Lung (tissue), 12 donors: Measurements from ENCODE around the gene ANXA1. TPM values are rescaled to one million over a fixed set of nuclear protein-coding genes. Genes with fewer than 3 reads are reported as not detected.

Source experiments
- ATAC-seq: fragments of 200-7000 bp; cut with Tn5 transposase; one replicate; pipeline ENCODE4 v1.9.1; 2020; ENCODE audit warnings: moderate number of reproducible peaks; ENCODE audit not compliant: insufficient read depth, low FRiP score
- DNase-seq, 3 donors: peaks; one replicate each; pipeline ENCODE4 v3.0.0-alpha.2; 2013 to 2017
- H3K27ac ChIP-seq, 2 donors: one replicate each; pipeline ENCODE4 v1.5.1; 2013; ENCODE audit warnings: mild to moderate bottlenecking in 2 of 2, moderate library complexity in 2 of 2, control low read depth in 1 of 2, inconsistent platforms in 1 of 2, low read depth in 1 of 2, low read length in 1 of 2
- H3K27me3 ChIP-seq, 3 donors: one replicate each; pipeline ENCODE4 v1.5.1; 2013; ENCODE audit warnings: low read length in 2 of 3; ENCODE audit not compliant: control insufficient read depth in 3 of 3, insufficient read depth in 3 of 3
- H3K36me3 ChIP-seq, 4 donors: one replicate each; pipeline ENCODE4 v1.5.1; 2013; ENCODE audit warnings: low read length in 4 of 4, mild to moderate bottlenecking in 1 of 4, moderate library complexity in 1 of 4; ENCODE audit not compliant: control insufficient read depth in 4 of 4, insufficient read depth in 4 of 4
- H3K4me1 ChIP-seq, 5 donors: one replicate each; pipeline ENCODE4 v1.5.1; 2013; ENCODE audit warnings: low read length in 5 of 5, mild to moderate bottlenecking in 2 of 5, moderate library complexity in 1 of 5; ENCODE audit not compliant: control insufficient read depth in 5 of 5, insufficient read depth in 5 of 5
- H3K4me3 ChIP-seq: one replicate; pipeline ENCODE4 v1.5.1; 2013; ENCODE audit warnings: mild to moderate bottlenecking, control low read depth, moderate library complexity
- H3K9ac ChIP-seq, 2 donors: one replicate each; pipeline ENCODE4 v1.5.1; 2013; ENCODE audit warnings: low read length in 2 of 2, control low read depth in 1 of 2; ENCODE audit not compliant: insufficient read depth in 1 of 2
- H3K9me3 ChIP-seq, 4 donors: one replicate each; pipeline ENCODE4 v1.5.1; 2013; ENCODE audit warnings: low read length in 3 of 4, mild to moderate bottlenecking in 1 of 4, moderate library complexity in 1 of 4; ENCODE audit not compliant: control insufficient read depth in 4 of 4, insufficient read depth in 3 of 4
- CTCF ChIP-seq: IDR thresholded peaks from 2 replicates; pipeline ENCODE4 v1.5.1; 2012; ENCODE audit warnings: mild to moderate bottlenecking; ENCODE audit errors: control extremely low read depth, extremely low read depth
- whole genome bisulfite sequencing, 2 donors: extraction: QIAGEN DNeasy Blood & Tissue Kit; methylation state at CpG; one replicate each; pipeline ENCODE4 v1.1.7; 2013; 5-methylcytosine and 5-hydroxymethylcytosine counted together
- polyA plus RNA-seq, 2 donors: library from polyadenylated mRNA; stranded (reverse); fragments of 200-250 nt; gene quantifications; one replicate each; pipeline ENCODE4 v1.2.1, GENCODE V29; 2013
- total RNA-seq, 2 donors: library from RNA; depleted of rRNA in 1 of 2; stranded (reverse); fragments of >200 nt in 1 of 2; gene quantifications; one replicate each; pipeline ENCODE4 v1.2.1, GENCODE V29; 2014 to 2021
- donor health status: control.
- donor health status: control.
- donor health status: Bipolar disorder and iron deficiency.
- donor health status: healthy.
- donor health status: DM: yes; HTN: yes; CAD: no.

The ANXA1 gene
- total and polyA plus RNA-seq, 4 donors, result 234 to 477 (median 410) TPM

DNA sequence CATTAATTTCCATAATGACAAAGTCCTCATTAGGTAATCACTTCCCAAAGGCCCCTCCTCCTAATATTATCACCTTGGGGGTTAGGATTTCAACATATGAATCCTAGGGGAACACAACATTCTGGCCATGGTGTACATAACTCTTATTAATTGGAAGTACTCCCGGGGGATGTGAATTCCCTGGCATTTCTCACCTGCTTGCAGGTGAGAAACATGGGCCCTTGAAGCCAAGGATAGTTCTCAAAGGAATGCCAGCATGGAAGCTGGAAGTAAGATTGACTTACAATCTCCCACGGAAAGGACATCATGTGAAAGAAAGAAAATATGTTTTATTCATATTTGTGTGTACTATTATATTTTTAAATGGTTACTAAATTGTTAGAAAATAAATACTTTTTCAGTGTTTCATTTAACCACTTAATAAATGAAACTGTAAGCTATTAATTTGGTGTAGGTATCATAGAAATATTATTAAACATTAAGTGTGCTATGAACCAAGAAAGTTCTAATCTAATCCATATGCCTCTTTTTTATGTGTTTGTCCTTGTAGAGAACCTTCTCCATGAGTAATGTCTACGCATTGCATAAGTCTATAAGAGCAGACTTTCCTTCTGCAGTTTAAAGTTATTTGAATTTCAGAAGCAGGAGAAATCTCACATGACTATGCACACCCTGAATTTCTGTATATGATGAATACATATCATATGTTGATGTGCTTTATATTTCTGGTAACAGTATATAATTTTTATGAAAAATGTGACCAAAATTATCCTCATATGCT is 59.4 kb downstream of the ANXA1 start:
- ATAC-seq, result no peak
- Histone ChIP-seq H3K9ac (no peak overlapping the region), H3K4me1 (no peaks in the 10 kb centered on the region), H3K27ac (no peak overlapping the region), H3K4me3 (no peak overlapping the region), H3K9me3 (no peaks in the 10 kb centered on the region), H3K36me3 (no peaks in the 10 kb centered on the region), H3K27me3 (no peaks in the 10 kb centered on the region)
- no peak for TF ChIP-seq CTCF
- WGBS, 2 donors, result 43 to 53% methylated on average over 3 of the region's 3 CpGs
- no peak for DNase-seq

DNA sequence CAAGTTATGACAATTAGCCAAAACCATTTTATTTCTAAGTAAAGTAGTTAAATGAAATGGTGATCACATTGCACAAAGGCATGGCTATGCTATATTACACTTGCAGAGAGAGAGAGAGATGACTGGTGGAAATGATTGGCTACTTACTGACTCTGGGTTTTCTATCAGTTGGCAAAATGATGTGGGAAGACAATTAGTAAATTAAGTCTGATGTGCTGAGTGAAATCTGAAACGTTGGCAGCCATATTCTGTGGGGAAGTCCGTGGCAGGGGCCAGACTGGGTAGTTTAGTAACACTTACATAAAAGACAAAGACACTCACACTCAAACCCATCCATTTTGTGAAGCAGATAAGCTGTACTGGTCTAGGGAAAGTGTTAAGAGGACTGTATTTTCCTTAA is 61.6 kb downstream of the ANXA1 start:
- WGBS, 2 donors, result 48 to 57% methylated on average over 2 of the region's 2 CpGs
- Histone ChIP-seq H3K4me3 (no peak overlapping the region), H3K27me3 (no peaks in the 10 kb centered on the region), H3K36me3 (no peaks in the 10 kb centered on the region), H3K27ac (no peak overlapping the region), H3K9me3 (no peaks in the 10 kb centered on the region), H3K4me1 (no peaks in the 10 kb centered on the region), H3K9ac (no peak overlapping the region)
- ATAC-seq (no peak), DNase-seq (no peak)
- TF ChIP-seq CTCF, result no peak

DNA sequence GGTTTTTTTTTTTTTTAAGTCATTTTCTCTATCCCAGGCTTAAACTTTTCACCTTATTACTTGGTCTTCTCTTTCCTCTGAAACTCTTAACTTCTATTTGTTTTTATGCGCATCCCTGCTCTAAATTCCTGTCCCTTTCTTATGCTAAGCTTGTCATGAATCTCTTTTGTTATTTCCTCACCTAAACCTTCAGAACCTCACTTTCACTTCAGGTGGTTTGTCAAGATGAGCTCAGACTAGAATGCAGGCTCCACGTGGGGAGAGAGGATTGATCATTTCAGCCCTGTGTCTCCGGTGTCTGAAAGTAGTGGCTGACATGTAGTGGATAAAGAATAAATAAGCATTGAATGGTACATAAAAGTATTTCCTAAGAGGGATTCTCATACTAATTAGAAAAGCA is 63.6 kb downstream of the ANXA1 start:
- peaks cover 0 to 3% (median 0%) of the 10 kb centered on the region in 4 donors for H3K9me3 ChIP-seq
- no peak overlapping the region for H3K27ac ChIP-seq
- DNase-seq, result no peak
- H3K27me3 ChIP-seq, result no peaks in the 10 kb centered on the region
- 50 to 74% methylated on average over 3 of the region's 3 CpGs for WGBS, 2 donors
- no peak for ATAC-seq
- TF ChIP-seq CTCF, result no peak
- H3K9ac ChIP-seq, result no peak overlapping the region
- H3K4me1 ChIP-seq, result no peaks in the 10 kb centered on the region
- no peaks in the 10 kb centered on the region for H3K36me3 ChIP-seq
- H3K4me3 ChIP-seq, result no peak overlapping the region

DNA sequence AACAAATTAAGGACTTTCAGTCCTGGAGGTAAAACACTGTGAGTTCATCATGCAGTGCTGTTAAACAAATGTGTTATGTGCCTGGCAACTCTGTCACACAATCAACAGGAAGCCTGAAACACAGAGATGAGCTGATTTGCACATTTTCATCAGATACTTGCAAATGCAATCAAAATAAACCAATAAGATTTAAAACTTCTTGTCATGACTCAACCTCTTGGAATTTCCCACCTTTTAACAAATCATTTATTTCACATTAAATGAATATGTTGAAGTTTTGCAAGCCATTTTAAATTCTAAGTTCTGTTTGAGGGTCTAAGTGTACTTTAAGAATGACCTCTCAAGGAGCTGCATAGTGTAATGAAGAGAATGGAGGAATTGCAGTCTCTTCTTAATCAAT is 64.4 kb downstream of the ANXA1 start:
- no peaks in the 10 kb centered on the region for H3K27me3 ChIP-seq
- H3K9ac ChIP-seq, result no peak overlapping the region
- H3K36me3 ChIP-seq, result no peaks in the 10 kb centered on the region
- ATAC-seq, result no peak
- DNase-seq, result peak in 1 of 3 donors; percentile 9
- H3K27ac ChIP-seq, result no peak overlapping the region
- peaks cover 0 to 3% (median 0%) of the 10 kb centered on the region in 4 donors for H3K9me3 ChIP-seq
- H3K4me1 ChIP-seq, result no peaks in the 10 kb centered on the region
- no peak for TF ChIP-seq CTCF
- no peak overlapping the region for H3K4me3 ChIP-seq
